Measurements from ENCODE around the gene PTPRN2.
"Not testable (repeated sequence)": the region's sequence is repeated elsewhere in the genome, so short reads cannot be mapped to it uniquely, and the experiment has no call there.

The PTPRN2 gene

GRCh38 chr7:158396301-158396905 is 191.2 kb downstream of the PTPRN2 start:
- DNase-seq, result no peak

- DNase-seq, result no peak
These were observed 191.8 kb downstream of the PTPRN2 start for GRCh38 chr7:158395780-158396278.

GRCh38 chr7:158395349-158395748 is 192.3 kb downstream of the PTPRN2 start:
- DNase-seq, result no peak

GRCh38 chr7:158394936-158395335 is 192.7 kb downstream of the PTPRN2 start:
- no peak for DNase-seq

- DNase-seq, result no peak
These were observed 193.5 kb downstream of the PTPRN2 start for GRCh38 chr7:158393926-158394625.

GRCh38 chr7:158392251-158392650 is 195.4 kb downstream of the PTPRN2 start:
- DNase-seq, result no peak

- no peak for DNase-seq
These were observed 196.1 kb downstream of the PTPRN2 start for GRCh38 chr7:158391541-158391940.

- DNase-seq, result no peak
These were observed 196.5 kb downstream of the PTPRN2 start for GRCh38 chr7:158391141-158391540.

GRCh38 chr7:158390460-158390859 is 197.2 kb downstream of the PTPRN2 start:
- DNase-seq, result no peak

- DNase-seq, result no peak
These were observed 197.9 kb downstream of the PTPRN2 start for GRCh38 chr7:158389514-158390425.

- no peak for DNase-seq
These were observed 198.7 kb downstream of the PTPRN2 start for GRCh38 chr7:158388928-158389327.

GRCh38 chr7:158388072-158388471 is 199.6 kb downstream of the PTPRN2 start:
- DNase-seq, result no peak

- no peak for DNase-seq
These were observed 200.1 kb downstream of the PTPRN2 start for GRCh38 chr7:158387546-158387891.

- DNase-seq, result no peak
These were observed 200.6 kb downstream of the PTPRN2 start for GRCh38 chr7:158386866-158387545.

- no peak for DNase-seq
These were observed 201.3 kb downstream of the PTPRN2 start for GRCh38 chr7:158386355-158386618.

GRCh38 chr7:158385496-158386354 is 201.9 kb downstream of the PTPRN2 start:
- not testable (repeated sequence) for DNase-seq

- DNase-seq, result no peak
These were observed 202.9 kb downstream of the PTPRN2 start for GRCh38 chr7:158384746-158385145.

GRCh38 chr7:158383665-158384064 is 204.0 kb downstream of the PTPRN2 start:
- no peak for DNase-seq

GRCh38 chr7:158382363-158383254 is 205.0 kb downstream of the PTPRN2 start:
- no peak for DNase-seq

- DNase-seq, result no peak
These were observed 205.7 kb downstream of the PTPRN2 start for GRCh38 chr7:158381956-158382355.

GRCh38 chr7:158378978-158379377 is 208.6 kb downstream of the PTPRN2 start:
- no peak for DNase-seq
